Kidney (tissue), 14 donors: ENCODE results near the gene ZNF423. TPM values are rescaled to one million over a fixed set of nuclear protein-coding genes. Genes with fewer than 3 reads are reported as not detected.
A peak's percentile ranks its signal among the peaks of the same experiment; 100 is the strongest.

Experiments used
- DNase-seq, 5 donors: peaks; one replicate each; pipeline ENCODE4 v3.0.0-alpha.2; 2013 to 2020
- FAIRE-seq: peaks from 2 replicates; lab custom pipeline; 2012; peaks lifted over from hg19 to GRCh38; lab: Jason Lieb, UNC
- H3K27ac ChIP-seq, 2 donors: one replicate each; pipeline ENCODE4 v1.7.0; 2013; ENCODE audit warnings: low read depth in 2 of 2, low read length in 2 of 2, inconsistent platforms in 1 of 2
- H3K27me3 ChIP-seq: one replicate; pipeline ENCODE4 v1.7.1; 2013; ENCODE audit warnings: low read length, inconsistent platforms; ENCODE audit not compliant: control insufficient read depth, insufficient read depth
- H3K36me3 ChIP-seq, 3 donors: one replicate each; pipeline versions ENCODE4 v1.7.0 to v1.7.1; 2013; ENCODE audit warnings: low read length in 3 of 3, control low read depth in 1 of 3, inconsistent platforms in 1 of 3; ENCODE audit not compliant: insufficient read depth in 3 of 3, control insufficient read depth in 2 of 3
- H3K4me1 ChIP-seq, 3 donors: one replicate each; pipeline versions ENCODE4 v1.7.0 to v1.7.1; 2013; ENCODE audit warnings: low read length in 3 of 3, inconsistent platforms in 1 of 3, low read depth in 1 of 3; ENCODE audit not compliant: control insufficient read depth in 2 of 3, insufficient read depth in 2 of 3
- H3K4me3 ChIP-seq, 3 donors: one replicate each; pipeline versions ENCODE4 v1.7.0 to v1.8.1; 2013; ENCODE audit warnings: low read length in 3 of 3, control low read depth in 1 of 3, inconsistent platforms in 1 of 3
- H3K9ac ChIP-seq, 3 donors: one replicate each; pipeline versions ENCODE4 v1.7.0 to v1.7.1; 2013; ENCODE audit warnings: low read length in 3 of 3, control low read depth in 1 of 3, inconsistent platforms in 1 of 3
- H3K9me3 ChIP-seq, 3 donors: one replicate each; pipeline versions ENCODE4 v1.7.0 to v1.7.1; 2013; ENCODE audit warnings: low read length in 3 of 3, control low read depth in 1 of 3, inconsistent platforms in 1 of 3; ENCODE audit not compliant: control insufficient read depth in 2 of 3, insufficient read depth in 1 of 3
- intact Hi-C: fragments of 100-400 bp; cut with DNase I; formaldehyde crosslinking; loops from one replicate; pipeline ENCODE4 v1.11.1; 2022
- polyA plus RNA-seq: library from polyadenylated mRNA; stranded (reverse); fragments of 350-450 nt; fragmentation: Illumina TruSeq; extraction: RNeasy Lipid Tissue Mini Kit (QIAGEN cat#74804); gene quantifications from one replicate; pipeline ENCODE4 v1.2.3, GENCODE V29; 2014; ENCODE audit warnings: low read depth, low replicate concordance; ENCODE audit not compliant: insufficient read depth
- total RNA-seq: library from RNA; stranded (reverse); fragmentation: NEBNext Ultra II Directional; extraction: Animal tissue kit (Norgen Biotek cat#: 25700); gene quantifications from one replicate; pipeline ENCODE4 v1.2.1, GENCODE V29; 2021
- TF ChIP-seq, protein P1 (sequence below): IDR thresholded peaks from 3 replicates; pipeline ENCODE4 v1.5.1; 2012; ENCODE audit warnings: mild to moderate bottlenecking, moderate library complexity, borderline replicate concordance; ENCODE audit not compliant: insufficient read depth; ENCODE audit errors: extremely low read depth
- donor health status: control.
- donor health status: control.
- donor health status: control.
- donor health status: control.
- donor health status: control.
- donor health status: DM: yes; HTN: yes; CAD: no.
- donor health status: Normal renal cell carcinoma (clear cell type).

ZNF423 gene
- total and polyA plus RNA-seq, 2 donors from 2014 or later, result 2.0 to 8.4 TPM

GRCh38 chr16:49703483-49703882 is 152.4 kb downstream of the ZNF423 start:
- intact Hi-C loops, result no loop called here
- TF ChIP-seq, protein P1, sequence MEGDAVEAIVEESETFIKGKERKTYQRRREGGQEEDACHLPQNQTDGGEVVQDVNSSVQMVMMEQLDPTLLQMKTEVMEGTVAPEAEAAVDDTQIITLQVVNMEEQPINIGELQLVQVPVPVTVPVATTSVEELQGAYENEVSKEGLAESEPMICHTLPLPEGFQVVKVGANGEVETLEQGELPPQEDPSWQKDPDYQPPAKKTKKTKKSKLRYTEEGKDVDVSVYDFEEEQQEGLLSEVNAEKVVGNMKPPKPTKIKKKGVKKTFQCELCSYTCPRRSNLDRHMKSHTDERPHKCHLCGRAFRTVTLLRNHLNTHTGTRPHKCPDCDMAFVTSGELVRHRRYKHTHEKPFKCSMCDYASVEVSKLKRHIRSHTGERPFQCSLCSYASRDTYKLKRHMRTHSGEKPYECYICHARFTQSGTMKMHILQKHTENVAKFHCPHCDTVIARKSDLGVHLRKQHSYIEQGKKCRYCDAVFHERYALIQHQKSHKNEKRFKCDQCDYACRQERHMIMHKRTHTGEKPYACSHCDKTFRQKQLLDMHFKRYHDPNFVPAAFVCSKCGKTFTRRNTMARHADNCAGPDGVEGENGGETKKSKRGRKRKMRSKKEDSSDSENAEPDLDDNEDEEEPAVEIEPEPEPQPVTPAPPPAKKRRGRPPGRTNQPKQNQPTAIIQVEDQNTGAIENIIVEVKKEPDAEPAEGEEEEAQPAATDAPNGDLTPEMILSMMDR, result no peak
- H3K36me3 ChIP-seq, result no peaks in the 10 kb centered on the region
- FAIRE-seq (no peak), DNase-seq (peak in 3 of 5 donors; percentile 33 to 47 (median 39))
- H3K4me3 ChIP-seq, result no peak overlapping the region
- H3K9me3 ChIP-seq, result no peaks in the 10 kb centered on the region
- no peaks in the 10 kb centered on the region for H3K27me3 ChIP-seq
- no peak overlapping the region for H3K27ac ChIP-seq
- peaks cover 0 to 11% (median 9%) of the 10 kb centered on the region in 3 donors for H3K4me1 ChIP-seq
- H3K9ac ChIP-seq, result no peak overlapping the region

DNA sequence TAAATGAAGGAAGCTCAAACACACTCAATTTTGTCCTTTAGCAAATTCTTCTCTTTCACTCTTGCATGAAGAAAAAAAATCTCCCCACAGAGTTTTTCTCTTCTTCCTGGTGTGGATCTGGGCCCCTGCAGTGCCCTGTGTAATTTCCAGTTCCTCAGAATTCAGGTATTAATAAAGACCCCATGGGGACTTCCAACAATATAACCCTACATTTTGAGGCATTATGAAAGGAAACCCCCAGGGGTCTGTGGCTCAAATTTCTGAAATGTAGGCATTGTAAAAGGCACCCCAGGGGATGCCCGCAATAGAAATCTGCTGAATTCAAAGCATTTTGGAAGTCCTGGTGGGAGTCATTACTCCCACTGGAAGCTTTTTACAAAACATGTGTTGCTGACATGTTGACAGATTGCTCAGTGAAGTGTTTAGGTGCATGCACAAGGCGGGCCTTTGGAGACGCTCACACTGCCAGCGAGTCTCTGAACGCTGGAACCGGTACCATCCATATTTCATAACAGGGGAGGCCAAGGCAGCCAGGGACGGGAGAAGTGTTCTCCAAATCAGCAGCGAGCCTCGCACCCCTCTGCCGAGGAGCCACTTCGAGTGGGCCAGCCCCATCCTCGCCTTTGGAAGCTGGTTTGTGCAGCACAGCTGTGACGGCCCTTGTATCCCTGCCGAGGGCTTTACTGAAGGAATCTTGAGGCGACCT is 154.0 kb downstream of the ZNF423 start:
- TF ChIP-seq, protein P1, result no peak
- H3K27me3 ChIP-seq, result no peaks in the 10 kb centered on the region
- FAIRE-seq, result no peak
- no peak overlapping the region for H3K4me3 ChIP-seq
- H3K27ac ChIP-seq, result no peak overlapping the region
- H3K4me1 ChIP-seq, result peaks cover 0 to 11% (median 9%) of the 10 kb centered on the region in 3 donors
- H3K9me3 ChIP-seq, result no peaks in the 10 kb centered on the region
- intact Hi-C loops, result no loop called here
- DNase-seq, result peak in 4 of 5 donors; percentile 74 to 88 (median 82)
- H3K9ac ChIP-seq, result no peak overlapping the region
- no peaks in the 10 kb centered on the region for H3K36me3 ChIP-seq

- Histone ChIP-seq H3K27ac (no peak overlapping the region), H3K4me1 (peaks cover 0 to 11% (median 9%) of the 10 kb centered on the region in 3 donors), H3K36me3 (no peaks in the 10 kb centered on the region), H3K4me3 (no peak overlapping the region), H3K27me3 (no peaks in the 10 kb centered on the region), H3K9me3 (no peaks in the 10 kb centered on the region), H3K9ac (no peak overlapping the region)
- DNase-seq (no peak), FAIRE-seq (no peak)
- intact Hi-C loops, result no loop called here
- TF ChIP-seq, protein P1, result no peak
These were observed 154.7 kb downstream of the ZNF423 start for GRCh38 chr16:49701065-49701685.
